ENCODE measurements around the gene CALN1.

DNA sequence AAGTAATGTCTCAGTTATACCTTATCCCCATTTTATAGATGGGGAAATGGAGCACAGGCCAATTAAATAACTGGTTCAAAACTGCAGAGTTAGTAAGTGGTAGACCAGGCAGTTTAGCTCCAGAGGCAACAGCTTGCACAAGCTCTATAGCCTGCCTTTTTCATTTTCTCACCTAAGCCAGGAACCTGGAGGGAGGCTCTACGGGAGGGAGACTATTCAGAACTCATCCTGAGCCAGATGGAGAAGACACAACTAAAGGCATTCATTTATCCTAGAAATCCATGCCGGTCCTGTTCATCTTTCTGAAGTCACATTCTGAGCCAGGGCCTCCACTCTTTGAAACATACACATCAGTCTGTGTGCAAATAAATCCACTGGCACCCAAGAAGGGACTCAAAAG lies 103.2 kb downstream of the CALN1 start:
- TF ChIP-seq CTCF (IDR thresholded peaks at IDR 0.05) = no peak
- TF ChIP-seq POLR2A (IDR thresholded peaks at IDR 0.05) = no peak
